ENCODE measurements around the gene GID8. TPM values are rescaled to one million over a fixed set of nuclear protein-coding genes. Genes with fewer than 3 reads are reported as not detected.

The GID8 gene
- polyA plus RNA-seq, 6 donors from 2014 or later: 15.7 to 19.7 (median 17.8) TPM

GRCh38 chr20:62898093-62898964 lies 39.6 kb upstream of the GID8 start:
- Mint-ChIP-seq H3K27ac (peak overlapping the region in 1 of 6 donors; percentile 44), H3K36me3 (peaks cover 0 to 11% of the 10 kb centered on the region in 2 donors)

GRCh38 chr20:62898970-62899632 lies 38.8 kb upstream of the GID8 start:
- no peaks in the 10 kb centered on the region for H3K27me3 Mint-ChIP-seq
- peak overlapping the region in 2 of 6 donors; percentile 16 to 17 for H3K27ac Mint-ChIP-seq
- no peaks in the 10 kb centered on the region for H3K9me3 Mint-ChIP-seq
- H3K36me3 Mint-ChIP-seq: peaks cover 4 to 11% of the 10 kb centered on the region in 2 donors
- peaks cover 18 to 27% (median 25%) of the 10 kb centered on the region in 3 donors for H3K4me1 Mint-ChIP-seq
- DNase-seq (no peak), ATAC-seq (ENCODE audit: low read depth in 2 of 2) (no peak)
- no peak overlapping the region for H3K4me3 Mint-ChIP-seq

More at GRCh38 chr20:62898093-62898964, 39.6 kb upstream of the GID8 start:
- H3K4me3 Mint-ChIP-seq: no peak overlapping the region
- no peaks in the 10 kb centered on the region for H3K9me3 Mint-ChIP-seq
- H3K27me3 Mint-ChIP-seq: no peaks in the 10 kb centered on the region
- peaks cover 18 to 27% (median 25%) of the 10 kb centered on the region in 3 donors for H3K4me1 Mint-ChIP-seq
- no peak for DNase-seq
- ATAC-seq (ENCODE audit: low read depth in 2 of 2): no peak

- no peak for DNase-seq
- Mint-ChIP-seq H3K27ac (peak overlapping the region in 3 of 6 donors; percentile 63 to 82 (median 70)), H3K36me3 (peaks cover 5 to 11% of the 10 kb centered on the region in 2 donors), H3K9me3 (no peaks in the 10 kb centered on the region), H3K4me3 (no peak overlapping the region), H3K4me1 (peaks cover 18 to 27% (median 25%) of the 10 kb centered on the region in 3 donors), H3K27me3 (no peaks in the 10 kb centered on the region)
- ATAC-seq (ENCODE audit: low read depth in 2 of 2): no peak
Observed at GRCh38 chr20:62899633-62900051, 38.3 kb upstream of the GID8 start.

- Mint-ChIP-seq H3K27ac (peak overlapping the region in 5 of 6 donors; percentile 17 to 82 (median 70)), H3K27me3 (no peaks in the 10 kb centered on the region), H3K9me3 (no peaks in the 10 kb centered on the region), H3K4me1 (peaks cover 18 to 27% (median 25%) of the 10 kb centered on the region in 3 donors), H3K4me3 (peak overlapping the region in 5 of 8 donors; percentile 9 to 69 (median 23)), H3K36me3 (peaks cover 10 to 13% of the 10 kb centered on the region in 2 donors)
- DNase-seq: peak; percentile 74
- ATAC-seq (ENCODE audit: low read depth in 2 of 2): peak; percentile 90 to 93
Observed at GRCh38 chr20:62900052-62900691, 37.8 kb upstream of the GID8 start.

- ATAC-seq (ENCODE audit: low read depth in 2 of 2): peak; percentile 32 to 45
- Mint-ChIP-seq H3K9me3 (no peaks in the 10 kb centered on the region), H3K27me3 (no peaks in the 10 kb centered on the region), H3K4me1 (peaks cover 18 to 27% (median 25%) of the 10 kb centered on the region in 3 donors), H3K4me3 (no peak overlapping the region), H3K27ac (peak overlapping the region in 4 of 6 donors; percentile 42 to 75 (median 60)), H3K36me3 (peaks cover 10 to 13% of the 10 kb centered on the region in 2 donors)
- DNase-seq: no peak
Observed at GRCh38 chr20:62900692-62901584, 37.0 kb upstream of the GID8 start.

GRCh38 chr20:62901891-62902290 lies 36.1 kb upstream of the GID8 start:
- peak overlapping the region in 2 of 6 donors; percentile 37 to 75 for H3K27ac Mint-ChIP-seq
- DNase-seq (no peak), ATAC-seq (ENCODE audit: low read depth in 2 of 2) (no peak)
- no peak overlapping the region for H3K4me3 Mint-ChIP-seq
- H3K4me1 Mint-ChIP-seq: peaks cover 18 to 27% (median 25%) of the 10 kb centered on the region in 3 donors
- no peaks in the 10 kb centered on the region for H3K27me3 Mint-ChIP-seq
- no peaks in the 10 kb centered on the region for H3K9me3 Mint-ChIP-seq
- peaks cover 10 to 13% of the 10 kb centered on the region in 2 donors for H3K36me3 Mint-ChIP-seq

GRCh38 chr20:62902926-62903615 lies 34.9 kb upstream of the GID8 start:
- Mint-ChIP-seq H3K27me3 (no peaks in the 10 kb centered on the region), H3K9me3 (no peaks in the 10 kb centered on the region), H3K4me1 (peaks cover 17 to 29% (median 19%) of the 10 kb centered on the region in 3 donors), H3K27ac (no peak overlapping the region), H3K36me3 (peaks cover 10 to 13% of the 10 kb centered on the region in 2 donors), H3K4me3 (no peak overlapping the region)
- no peak for ATAC-seq (ENCODE audit: low read depth in 2 of 2)
- DNase-seq: no peak

- no peaks in the 10 kb centered on the region for H3K9me3 Mint-ChIP-seq
- H3K4me1 Mint-ChIP-seq: peaks cover 0 to 13% (median 7%) of the 10 kb centered on the region in 3 donors
- ATAC-seq (ENCODE audit: low read depth in 2 of 2) (no peak), DNase-seq (no peak)
- no peaks in the 10 kb centered on the region for H3K27me3 Mint-ChIP-seq
- peak overlapping the region in 1 of 6 donors; percentile 48 for H3K27ac Mint-ChIP-seq
- no peak overlapping the region for H3K4me3 Mint-ChIP-seq
- peaks cover 19% of the 10 kb centered on the region in 2 donors for H3K36me3 Mint-ChIP-seq
Observed at GRCh38 chr20:62905536-62906117, 32.3 kb upstream of the GID8 start.

- DNase-seq: no peak
- Mint-ChIP-seq H3K4me1 (peaks cover 0 to 11% (median 7%) of the 10 kb centered on the region in 3 donors), H3K9me3 (no peaks in the 10 kb centered on the region), H3K27me3 (no peaks in the 10 kb centered on the region), H3K36me3 (peaks cover 19% of the 10 kb centered on the region in 2 donors), H3K4me3 (no peak overlapping the region), H3K27ac (no peak overlapping the region)
- no peak for ATAC-seq (ENCODE audit: low read depth in 2 of 2)
Observed at GRCh38 chr20:62906209-62906608, 31.7 kb upstream of the GID8 start.

- no peak overlapping the region for H3K4me3 Mint-ChIP-seq
- peak overlapping the region in 2 of 6 donors; percentile 56 to 81 for H3K27ac Mint-ChIP-seq
Observed at GRCh38 chr20:62906647-62907375, 31.1 kb upstream of the GID8 start.

More at GRCh38 chr20:62906647-62907375, 31.1 kb upstream of the GID8 start:
- no peaks in the 10 kb centered on the region for H3K9me3 Mint-ChIP-seq
- ATAC-seq (ENCODE audit: low read depth in 2 of 2): no peak
- H3K27me3 Mint-ChIP-seq: no peaks in the 10 kb centered on the region
- DNase-seq: no peak
- H3K36me3 Mint-ChIP-seq: peaks cover 19% of the 10 kb centered on the region in 2 donors
- peaks cover 0 to 11% (median 7%) of the 10 kb centered on the region in 3 donors for H3K4me1 Mint-ChIP-seq
